Measurements from ENCODE around the gene NOX4.
"Not testable (repeated sequence)": the region's sequence is repeated elsewhere in the genome, so short reads cannot be mapped to it uniquely, and the experiment has no call there.

DNA sequence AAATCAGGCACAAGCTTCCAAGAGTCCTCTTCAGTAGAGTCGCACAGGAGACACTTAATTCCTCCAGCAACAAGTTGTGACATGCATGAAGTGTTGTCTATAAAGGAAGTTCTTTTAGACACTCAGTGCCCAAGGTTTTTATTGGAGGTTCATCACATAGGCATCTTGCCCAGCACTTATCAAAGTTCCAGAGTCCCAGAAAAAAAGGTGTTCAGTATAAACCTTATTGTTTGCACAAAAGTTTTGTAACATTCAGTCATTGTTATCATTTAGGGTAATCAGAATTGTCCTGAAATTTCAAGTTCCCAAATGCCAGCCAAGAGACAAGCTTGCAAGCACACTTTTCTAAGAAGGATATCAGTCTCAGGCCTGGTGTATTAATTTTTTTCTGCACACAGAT lies 182.9 kb downstream of the NOX4 start:
- not testable (repeated sequence) for TF ChIP-seq CTCF, POLR2A, POLR2AphosphoS5 (IDR thresholded peaks at IDR 0.05)
